Eye (tissue), 1 donor: ENCODE measurements around the gene FASN.
A peak's percentile ranks its signal among the peaks of the same experiment; 100 is the strongest.

Experiments used
- DNase-seq: peaks from one replicate; pipeline ENCODE4 v3.0.0-alpha.2; 2015

The FASN gene

DNA sequence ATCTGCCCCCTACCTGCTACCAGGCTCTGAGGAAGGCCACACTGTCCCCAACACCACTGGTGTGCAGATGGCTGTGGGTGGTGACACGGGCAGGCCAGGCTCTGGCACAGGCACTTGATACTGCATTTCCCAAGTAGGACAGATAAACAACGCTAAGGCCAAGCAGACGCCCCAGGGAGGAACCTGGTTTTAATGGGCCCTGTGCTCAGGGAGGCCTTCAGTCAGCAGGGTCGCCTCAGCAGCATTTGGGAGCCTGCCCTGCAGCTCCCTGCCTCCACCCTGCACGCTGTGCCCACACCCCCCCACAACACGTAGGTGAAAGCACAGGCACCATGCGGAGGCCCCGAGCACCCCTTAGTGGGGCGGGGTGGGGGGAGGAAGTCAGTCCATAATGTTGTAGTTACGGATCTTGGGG, 3.3 kb upstream of the FASN start:
- DNase-seq, result no peak

DNA sequence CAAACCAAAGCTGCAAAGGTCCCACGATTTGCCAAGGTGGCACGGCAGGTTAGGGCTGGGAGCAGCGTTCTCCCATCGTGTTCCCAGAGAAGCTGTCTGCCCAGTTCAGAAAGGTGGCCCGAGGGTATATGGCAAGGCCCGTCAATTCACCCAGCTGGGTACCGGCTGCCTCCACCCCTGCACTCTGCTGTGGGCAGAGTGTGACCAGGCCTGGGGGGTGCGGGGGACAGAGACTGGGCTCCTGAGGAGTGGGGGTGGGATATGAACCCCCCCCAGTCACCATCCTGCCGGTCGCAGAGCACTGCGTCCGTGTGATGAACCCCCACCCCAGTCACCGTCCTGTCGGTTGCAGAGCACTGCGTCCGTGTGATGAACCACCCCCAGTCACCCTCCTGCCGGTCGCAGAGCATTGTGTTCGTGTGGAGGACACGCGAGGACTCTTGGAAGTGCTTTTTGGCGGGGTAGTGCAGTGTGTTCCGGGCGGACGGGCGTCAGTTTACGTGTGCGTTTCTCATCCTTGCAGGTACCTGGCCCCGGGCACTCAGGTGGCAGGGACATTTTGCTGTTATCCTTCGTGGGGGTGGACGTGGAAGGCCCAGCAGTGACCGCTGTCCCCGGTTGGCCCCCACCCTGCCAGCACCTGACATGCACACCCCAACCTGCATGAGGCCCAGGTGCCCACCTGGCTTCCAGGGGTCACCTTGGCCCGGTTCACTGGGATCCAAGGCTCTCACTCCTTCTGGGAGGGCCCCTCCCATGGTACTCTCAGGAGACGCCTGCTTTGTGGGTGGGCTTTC, 2.7 kb upstream of the FASN start:
- no peak for DNase-seq

DNA sequence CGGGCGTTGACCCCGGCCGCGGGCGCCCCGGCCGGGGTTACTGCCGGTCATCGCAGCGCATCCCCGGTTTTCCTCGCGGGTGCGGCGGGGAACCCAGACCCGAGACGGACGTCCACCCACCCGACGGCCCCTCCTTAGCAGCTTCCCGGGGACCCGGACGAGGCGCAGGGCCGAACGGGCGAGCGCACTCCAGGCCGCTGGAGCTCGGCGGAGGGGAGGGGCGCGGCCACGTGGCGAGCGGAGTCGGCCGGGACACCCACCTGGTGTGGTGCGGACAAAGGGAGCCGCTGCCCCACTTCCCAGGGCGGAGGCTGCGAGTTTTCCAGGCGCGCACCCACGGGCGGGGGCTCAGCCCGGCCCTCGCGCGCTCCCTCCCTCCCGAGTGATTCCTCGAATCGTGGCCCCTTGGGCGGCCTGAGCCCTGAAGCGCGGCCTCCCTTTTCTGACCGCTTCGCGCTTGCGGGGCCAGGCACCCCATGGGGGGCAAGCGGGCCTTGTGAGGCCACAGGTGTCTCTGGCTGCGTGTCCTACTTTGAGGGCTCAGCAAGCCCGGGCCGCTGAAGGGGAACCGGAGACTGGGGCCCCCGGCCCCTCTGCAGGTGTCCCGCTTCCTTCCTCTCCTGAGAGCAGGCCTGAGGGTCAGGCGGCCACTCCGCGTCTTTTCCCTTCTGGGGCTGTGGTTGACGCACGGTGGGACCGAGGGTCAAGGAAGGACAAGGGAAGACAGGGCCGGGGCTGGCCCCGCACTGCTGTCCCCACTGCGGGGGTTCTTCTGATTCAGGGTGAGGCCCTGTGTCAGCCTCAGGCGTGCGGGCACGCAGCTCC, 1.1 kb upstream of the FASN start:
- no peak for DNase-seq

DNA sequence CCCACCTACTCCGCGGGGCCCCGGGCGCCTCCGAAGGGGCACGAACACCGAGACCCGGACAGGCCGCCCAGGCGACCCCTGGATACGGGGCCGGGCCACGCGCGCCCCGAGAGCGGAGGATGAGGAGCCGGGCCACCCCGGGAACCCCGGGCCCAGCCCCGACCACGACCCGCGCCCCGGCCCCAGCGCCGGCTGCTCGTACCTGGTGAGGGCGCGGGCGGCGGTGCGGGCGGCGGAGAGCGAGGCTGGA, 192 bp downstream of the FASN start:
- DNase-seq, result no peak

DNA sequence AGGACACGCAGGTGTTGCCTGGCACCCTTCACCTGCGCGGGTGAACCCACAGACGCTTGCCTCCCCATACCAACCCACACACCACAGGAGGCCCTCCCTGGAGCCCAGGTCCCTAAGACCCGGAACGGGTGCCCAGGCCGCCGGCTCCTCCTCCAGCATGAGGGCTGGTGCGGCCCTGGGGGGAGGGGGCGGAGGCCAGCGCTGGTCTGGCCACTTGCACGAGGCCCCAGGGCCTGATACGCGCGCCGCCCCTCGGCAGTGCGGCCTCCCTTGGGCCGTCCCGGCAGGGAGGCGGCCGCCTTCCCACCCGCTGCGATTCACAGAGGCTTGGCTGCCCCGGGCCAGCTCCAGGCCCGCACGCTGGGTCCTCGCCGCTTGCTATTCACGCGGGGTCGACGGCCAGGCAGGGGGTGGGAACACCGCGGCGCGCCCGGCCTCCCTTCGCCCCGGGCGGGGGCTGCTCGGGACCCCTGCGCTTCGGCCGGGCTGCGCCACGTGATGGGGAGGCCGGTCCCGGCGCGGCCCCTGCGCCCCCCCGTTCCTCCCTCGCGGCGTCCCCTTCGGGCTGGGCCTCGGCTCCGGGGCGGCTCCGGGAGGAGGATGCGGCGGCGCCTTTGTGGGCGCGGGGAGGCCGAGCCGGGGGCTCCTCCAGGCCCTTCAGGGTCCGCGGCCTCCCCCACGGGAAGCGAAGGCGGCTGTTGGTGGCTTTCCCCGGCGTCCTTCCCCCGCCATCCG, 685 bp downstream of the FASN start:
- peak; percentile 60 for DNase-seq

DNA sequence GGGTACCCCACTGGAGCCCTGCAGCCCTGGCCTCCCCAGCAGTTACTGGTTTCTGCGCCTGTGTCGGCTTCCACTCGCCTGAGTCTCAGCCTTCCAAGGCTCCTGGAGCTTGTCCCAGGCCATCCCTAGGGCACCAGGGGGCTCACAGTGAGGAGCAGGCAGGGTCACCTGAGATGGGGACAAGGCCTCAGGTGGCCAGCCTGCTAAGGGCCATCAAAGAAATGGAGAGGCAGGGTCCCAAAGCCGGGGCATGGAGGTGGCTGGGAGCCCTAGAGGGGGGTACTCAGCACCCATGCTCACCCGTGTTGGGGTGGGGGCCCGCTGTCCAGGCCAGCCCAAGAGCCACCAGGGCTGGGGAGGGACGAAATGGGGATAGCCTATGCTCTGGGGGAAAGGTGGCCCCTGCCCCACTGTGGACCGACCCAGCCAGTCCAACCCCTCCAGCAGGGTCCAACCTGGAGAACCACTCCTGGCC, 1.3 kb downstream of the FASN start:
- DNase-seq, result no peak

DNA sequence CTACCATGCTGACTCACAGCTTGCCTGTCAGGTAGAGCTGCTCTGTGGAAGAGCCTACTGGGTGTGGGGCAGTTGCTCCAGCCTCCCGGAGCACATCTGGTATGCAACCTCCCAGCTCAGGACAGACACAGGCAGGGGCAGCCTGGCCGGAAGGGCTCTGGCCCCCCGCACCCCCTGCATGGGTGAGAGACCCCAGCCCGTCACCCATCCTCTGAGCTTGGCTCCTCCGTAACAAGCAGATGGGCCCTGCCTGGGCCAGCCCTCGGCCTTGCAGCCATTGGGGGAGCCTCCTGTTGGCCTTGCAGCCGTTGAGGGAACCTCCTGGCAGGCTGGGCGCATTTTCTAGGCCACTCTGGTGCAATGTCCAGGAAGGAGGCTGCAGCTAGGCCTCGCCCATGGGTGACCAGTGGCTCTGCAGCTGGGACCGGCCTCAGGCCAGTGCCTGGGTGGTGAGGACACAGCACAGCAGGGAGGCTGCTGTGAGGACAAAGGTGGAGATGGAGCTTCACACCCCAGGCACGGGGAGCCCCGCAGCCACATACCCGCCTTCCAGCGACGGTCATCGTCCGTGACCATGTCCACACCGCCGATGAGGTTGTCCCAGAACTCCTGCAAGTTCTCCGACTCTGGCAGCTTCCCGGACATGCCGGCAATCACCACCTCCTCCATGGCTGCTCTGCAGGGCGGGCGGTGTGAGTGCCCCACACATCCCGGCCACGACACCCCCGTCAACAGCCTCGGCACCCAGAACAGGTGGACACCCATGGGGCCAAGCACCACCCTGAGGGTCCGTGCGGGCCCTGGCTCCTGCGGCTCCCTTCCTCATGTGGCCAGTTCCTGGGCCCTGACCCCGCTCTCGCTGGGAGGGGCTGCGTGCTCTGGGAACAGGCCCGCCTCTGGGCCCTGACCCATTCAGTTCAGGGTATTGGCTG, 2.0 kb downstream of the FASN start:
- no peak for DNase-seq

DNA sequence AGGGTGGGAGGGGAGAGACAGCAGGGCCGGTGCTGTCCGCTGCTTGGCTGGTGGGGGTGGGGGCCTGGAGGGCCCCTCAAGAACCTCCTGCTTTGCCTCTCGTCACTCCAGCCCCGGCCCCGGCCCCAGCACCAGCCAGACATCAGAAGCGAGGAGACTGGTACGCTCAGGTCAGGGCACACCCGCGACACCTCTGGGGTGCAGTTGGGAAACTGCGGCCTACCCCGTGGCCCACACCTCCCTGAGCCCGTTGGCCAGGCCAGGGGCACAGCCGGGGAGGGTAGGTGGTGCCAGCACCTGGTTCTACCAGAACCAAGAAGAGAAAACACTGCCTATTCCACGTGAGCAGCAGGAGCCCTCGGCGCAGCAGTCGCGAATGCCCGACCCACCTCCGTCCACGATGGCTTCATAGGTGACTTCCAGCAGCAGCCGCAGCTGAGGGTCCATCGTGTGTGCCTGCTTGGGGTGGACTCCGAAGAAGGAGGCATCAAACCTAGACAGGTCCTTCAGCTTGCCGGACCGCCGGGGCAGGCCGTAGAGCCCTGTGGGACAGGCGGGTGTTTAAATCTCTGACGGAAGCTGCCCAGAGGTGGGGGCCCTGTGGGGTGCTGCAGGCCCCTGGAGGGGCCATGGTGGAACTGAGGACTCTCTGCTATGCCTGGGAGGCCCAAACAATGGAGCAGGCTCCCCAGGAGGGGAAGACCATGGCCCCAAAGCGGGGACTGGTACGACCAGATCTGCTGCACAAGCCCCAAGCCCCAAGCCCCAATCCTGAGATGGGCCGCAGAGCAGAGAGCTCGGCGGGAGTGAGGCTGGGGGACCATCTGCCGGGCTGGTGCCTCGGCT, 2.9 kb downstream of the FASN start:
- DNase-seq, result no peak

DNA sequence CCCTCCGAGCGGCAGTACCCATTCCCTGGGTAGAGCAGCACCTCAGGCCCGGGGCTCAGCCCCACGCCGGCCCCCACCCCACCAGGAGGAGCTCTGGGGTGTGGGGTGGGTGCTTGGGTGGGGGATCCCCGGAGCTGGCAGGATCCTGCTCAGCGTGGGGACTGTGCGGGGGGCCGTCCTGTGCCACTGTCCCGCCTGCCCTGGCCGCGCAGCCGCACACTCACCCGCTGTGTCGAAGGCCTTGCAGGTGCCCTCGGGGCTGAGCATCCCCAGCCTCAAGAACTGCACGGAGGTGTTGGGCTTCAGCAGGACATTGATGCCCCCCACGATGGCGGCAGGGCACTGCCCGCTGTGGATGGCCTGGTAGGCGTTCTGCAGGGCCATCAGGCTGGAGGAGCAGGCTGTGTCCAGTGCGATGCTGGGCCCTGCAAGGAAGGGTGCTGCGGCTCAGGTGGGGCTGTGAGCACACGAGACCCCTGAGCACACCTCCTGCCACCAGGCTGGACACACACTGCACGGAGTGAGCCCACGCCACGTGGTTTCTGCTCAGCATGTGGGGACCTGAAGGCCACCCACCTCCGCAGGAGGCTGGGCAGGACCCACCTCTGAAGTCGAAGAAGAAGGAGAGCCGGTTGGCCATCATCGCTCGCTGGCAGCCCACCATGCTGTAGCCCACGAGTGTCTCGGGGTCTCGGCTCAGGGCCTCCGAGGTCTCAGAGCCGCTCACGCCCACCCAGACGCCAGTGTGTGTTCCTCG, 4.9 kb downstream of the FASN start:
- DNase-seq, result no peak

DNA sequence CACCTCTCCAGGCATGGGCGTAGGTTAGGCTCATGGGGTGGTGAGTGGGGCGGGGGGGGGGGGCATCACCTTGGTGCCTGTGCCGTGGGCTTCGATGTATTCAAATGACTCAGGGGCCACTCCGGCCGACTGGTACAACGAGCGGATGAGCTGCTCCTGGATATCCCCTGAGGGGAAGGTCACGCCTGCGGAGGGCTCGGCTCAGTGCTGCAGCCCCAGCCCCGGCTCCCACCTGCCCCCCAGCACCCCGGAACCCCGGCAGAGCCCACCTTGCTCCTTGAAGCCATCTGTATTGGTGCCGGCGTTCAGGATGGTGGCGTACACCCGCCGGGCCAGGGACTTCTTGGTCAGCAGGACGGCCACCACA, 5.4 kb downstream of the FASN start:
- no peak for DNase-seq

DNA sequence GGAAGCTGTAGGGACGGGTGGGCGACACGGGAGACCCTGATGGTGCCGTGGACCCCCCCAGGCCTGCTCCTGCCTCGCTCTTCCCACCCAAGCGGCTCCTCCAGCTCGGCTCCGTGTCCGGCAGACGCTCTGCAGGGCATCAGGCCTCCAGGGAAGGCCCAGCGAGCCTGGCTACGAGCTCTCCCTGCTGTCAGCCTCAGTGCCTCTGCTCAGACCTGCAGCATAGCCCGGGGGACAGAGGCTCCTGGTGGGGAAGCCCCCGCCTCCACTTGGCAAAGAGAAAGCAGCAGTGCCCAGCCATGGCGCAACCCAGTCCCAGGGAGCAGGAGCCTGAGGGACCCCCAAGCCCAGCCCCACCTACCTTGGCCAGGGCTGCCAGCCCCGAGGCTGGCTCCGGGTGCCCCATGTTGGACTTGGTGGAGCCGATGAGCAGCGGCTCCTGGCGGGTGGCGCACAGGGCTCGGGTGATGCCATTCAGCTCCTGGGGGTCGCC, 5.9 kb downstream of the FASN start:
- DNase-seq, result no peak

DNA sequence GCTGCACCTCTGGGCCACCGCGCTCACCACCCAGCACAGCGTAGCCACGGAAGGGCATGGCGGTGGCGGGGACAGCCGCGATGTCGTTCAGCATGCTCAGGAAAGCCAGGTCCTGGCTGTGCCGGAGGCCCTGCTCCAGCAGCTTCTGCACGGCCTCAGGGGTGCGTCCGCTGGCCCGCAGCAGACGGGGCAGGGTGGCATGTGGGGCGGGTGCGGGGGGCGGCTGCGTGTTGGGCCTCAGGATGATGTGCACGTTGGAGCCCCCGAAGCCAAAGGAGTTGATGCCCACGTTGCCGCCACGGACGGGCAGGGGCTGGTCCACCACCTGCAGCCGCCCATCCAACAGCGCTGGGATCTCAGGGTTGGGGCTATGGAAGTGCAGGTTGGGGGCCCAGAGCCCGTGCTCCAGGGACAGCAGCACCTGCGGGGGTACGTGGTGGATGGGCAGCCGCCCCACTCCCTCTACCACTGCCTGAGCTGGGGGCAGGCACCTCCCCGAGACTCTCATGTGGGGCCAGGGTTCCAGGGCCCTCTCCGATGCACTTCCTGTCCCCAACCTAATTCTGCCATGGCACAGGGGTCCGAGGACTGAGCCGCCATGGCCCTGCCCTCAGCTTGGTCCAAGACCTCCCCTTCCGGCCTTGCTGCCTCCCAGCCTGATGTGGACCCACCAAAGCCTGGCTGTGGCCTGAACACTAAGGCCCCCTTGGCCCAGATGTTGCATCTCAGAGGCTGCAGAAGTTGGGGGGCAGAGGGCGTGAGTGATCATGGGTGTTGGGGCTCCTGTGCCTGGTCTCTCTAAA, 6.6 kb downstream of the FASN start:
- DNase-seq, result no peak

DNA sequence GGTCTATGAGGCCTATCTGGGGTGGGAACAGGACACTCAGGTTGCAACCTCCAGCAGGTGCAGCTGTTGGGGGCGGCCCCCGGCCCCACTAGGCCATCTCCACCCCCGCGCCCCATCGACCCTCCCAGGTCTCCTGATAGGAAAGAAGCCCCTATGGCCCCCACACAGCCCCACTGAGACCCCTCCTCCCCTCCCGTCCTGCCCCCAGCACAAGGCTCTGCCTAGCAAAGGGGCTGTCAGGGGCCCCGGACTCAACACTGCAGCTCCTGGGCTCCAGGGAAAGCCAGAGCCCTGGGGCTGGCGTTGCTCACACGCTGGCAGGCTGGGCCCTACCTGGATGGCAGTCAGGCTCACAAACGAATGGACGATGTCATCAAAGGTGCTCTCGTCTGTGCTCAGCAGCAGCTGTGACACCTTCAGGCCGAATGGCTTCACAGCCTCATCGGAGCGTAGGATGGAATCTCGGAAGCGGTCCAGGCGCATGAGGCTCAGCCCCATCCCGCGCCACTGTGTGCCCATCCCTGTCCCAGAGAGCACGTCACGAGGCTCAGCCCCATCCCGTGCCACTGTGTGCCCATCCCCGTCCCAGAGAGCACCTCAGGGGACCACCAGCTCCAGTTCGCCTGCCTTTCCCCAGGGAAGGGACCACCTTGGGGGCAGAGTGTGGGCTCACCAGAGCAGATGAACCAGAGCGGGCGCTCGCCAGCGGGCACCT, 7.3 kb downstream of the FASN start:
- DNase-seq, result no peak

DNA sequence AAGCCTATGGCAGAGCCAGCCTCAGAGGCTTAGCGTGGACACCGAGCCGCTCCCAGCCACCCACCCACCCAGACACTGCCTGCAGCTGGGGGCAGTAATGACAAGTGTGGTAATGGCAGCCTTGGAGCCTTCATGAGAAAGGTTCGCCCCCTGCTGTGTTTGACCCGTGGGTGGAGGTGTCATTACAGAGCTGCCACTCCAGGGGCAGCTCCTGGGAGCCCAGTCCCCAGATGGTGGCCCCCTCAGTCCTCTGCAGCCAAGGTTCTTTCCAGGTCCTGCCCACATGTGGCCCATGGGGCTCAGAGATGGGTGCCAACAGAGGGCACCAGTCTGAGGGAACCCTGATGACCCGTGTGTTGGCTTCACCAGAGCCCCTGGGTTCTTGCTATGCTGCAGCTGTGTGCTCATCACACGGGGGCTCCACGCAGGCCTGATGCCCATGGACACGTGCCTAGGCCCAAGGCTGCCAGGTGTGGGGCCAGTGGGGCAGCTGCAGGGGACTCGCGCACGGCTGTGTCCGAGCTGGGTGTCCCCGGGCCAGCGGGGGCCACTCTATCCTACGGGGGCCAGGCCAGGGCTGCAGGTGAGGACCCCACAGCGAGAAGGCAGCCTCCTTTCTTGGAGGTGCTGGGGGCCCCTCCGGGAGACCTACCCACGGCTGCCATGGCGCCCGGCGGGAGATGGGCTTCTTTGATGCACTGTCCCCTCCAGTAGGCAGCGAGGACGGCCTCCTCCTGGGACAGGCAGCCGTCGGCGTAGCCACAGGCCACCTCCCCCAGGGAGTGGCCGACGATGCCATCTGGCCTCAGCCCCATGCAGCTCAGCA, 8.1 kb downstream of the FASN start:
- DNase-seq, result no peak

DNA sequence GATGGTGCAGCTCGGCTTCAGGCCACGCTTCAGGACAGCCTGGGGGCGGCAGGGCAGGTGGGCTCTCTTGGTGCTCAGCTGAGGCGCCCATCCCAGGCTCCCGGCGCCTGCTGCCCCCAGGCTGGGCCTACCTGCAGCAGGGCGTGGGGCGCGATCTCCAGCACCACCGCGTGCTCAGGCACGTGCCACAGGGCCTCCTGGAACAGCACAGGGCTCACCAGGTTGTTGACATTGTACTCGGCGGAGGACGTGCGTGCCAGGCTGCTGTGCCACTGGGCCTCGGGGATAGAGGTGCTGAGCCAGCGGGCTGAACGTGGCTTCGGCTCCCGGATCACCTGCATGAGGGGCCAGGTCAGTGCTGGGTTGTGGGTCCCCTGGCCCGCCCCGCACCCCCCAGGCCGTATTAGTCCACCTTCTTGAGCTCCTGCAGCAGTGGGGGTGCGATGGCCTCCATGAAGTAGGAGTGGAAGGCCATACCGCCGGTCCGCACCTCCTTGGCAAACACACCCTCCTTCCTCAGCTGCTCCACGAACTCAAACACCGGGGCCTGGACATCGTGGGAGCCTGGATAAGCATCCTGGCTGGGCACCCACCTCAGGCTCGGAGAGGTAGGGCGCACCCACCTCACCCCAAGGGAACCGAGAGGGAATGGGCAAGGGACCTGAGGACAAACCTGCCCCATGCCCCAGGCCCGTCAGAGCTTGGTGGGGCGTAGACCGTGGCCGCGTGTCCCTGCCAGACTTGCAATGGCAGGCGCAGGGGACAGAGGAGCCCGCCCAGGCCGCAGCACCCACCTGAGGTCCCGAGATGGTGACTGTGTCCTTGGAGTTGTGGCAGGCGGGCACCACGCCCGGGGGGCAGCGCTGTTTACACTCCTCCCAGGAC, 9.0 kb downstream of the FASN start:
- DNase-seq, result no peak

DNA sequence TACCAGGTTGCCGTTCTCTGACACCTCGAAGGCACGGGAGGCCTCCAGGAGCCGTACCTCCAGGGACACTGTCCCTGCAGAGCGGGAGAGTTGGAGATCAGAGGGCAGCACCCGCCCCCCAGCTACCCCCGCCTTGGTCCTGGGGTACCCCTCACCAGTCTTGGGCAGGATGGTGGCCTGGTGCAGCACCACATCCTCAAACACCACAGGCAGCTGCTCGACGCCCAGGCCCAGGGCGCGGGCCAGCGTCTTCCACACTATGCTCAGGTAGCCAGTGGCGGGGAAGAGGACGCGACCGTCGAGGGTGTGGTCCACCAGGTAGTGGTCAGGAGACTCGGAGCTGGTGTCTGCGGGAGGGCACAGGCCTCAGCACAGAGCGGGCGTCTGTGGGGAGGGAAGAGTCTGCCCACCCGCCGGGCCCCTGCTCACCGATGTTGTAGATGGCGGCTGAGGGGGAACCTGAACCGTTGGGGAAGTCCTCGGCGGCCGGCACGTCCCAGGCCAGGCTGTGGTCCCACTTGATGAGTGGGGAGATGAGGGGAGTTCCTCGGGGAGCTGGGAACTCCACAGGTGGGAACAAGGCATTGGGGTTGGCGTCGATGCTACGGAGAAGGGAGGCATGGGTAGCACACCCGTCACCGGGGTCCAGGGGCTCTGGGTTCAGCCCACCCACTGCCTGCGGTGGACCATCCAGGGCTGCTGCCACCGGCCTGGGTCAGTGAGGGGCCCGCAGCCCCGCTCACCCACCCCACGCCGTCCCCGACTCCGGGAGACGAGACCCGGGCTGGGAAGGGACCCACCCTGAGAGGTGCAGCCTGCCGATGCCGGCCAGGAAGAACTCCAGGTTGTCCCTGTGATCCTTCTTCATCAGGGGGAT, 9.8 kb downstream of the FASN start:
- no peak for DNase-seq
